Hippocampal formation (tissue), 2 donors: ENCODE measurements around the gene EBLN1.
"Not testable (repeated sequence)": the region's sequence is repeated elsewhere in the genome, so short reads cannot be mapped to it uniquely, and the experiment has no call there.

Source experiments
- DNase-seq, 2 donors: peaks; one replicate each; lab custom pipeline; 2025; lab: John Stamatoyannopoulos, UW

The EBLN1 gene

GRCh38 chr10:22228167-22228938 is 10.5 kb upstream of the EBLN1 start:
- no peak for DNase-seq

GRCh38 chr10:22226599-22226998 is 8.8 kb upstream of the EBLN1 start:
- DNase-seq = no peak

DNA sequence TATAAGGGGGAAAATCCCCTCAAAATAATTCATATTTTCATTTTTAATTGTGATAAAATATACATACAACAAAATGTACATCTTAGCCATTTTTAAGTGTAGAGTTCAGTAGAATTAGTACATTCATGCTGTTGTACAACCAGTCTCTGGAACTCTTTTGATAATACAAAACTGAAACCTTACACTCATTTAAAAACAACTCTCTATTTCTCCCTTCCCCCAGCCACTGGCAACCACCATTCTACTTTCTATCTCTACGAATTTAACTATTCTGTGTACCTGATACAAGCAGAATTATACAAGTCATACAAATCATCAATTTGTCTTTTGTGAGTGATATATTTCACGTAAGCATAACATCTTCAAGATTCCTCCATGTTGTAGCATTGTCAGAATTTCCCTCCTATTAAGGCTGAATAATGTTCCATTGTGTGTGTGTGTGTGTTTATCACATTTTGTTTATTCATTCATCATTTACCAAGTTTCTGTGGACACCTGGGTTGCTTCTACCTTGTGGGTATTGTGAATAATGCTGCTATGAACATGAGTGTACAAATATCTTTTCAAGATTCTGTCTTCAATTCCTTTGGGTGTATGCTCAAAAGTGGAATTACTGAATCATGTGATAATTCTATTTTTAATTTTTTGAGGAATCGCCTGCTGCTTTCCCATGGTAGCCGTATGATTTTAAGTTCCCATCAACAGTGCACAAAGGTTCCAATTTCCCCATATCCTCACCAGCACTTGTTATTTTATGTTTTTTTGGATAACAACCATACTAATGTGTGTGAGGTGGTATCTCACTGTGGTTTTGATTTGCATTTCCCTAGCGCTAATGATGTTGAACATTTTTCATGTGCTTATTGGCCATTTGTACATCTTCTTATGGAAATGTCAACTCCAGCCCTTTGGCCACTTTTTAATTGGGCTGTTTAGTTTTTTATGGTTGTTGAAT is 4.7 kb upstream of the EBLN1 start:
- DNase-seq = no peak

DNA sequence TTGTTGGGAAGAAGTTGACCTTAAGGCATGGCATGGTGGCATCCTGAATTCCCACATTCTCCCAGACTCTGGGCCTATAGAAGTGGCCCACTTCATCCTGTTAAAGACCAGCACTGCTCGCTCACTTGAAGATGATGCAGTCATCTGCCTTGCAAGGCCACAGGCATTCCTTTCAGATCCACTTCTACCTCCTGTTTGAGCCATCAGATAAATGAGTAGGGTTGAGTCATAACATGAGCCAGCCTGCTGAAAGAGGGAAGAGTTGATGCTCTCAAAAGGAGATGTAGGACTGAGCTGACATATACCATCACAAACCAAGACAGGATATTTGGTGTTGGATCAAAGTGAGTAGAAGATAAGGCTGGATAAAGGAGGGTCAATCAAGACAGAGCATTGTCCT is 1.5 kb upstream of the EBLN1 start:
- DNase-seq = no peak

- no peak for DNase-seq
Observed at GRCh38 chr10:22218448-22218847, 633 bp upstream of the EBLN1 start.

DNA sequence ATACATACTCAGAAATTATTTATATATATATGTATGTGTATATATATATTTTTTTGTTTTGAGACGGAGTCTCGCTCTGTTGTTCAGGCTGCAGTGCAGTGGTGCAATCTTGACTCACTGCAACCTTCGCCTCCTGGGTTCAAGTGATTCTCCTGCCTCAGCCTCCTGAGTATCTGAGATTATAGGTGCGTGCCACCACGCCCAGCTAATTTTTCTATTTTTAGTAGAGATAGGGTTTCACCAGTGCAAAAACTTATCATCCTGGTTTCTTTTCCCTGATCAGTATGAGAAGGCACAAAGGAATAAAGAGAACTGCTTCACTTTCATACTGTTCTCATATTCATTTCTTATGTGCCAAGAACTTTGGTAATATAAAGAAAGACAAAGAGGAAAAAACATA is 731 bp downstream of the EBLN1 start:
- DNase-seq = not testable (repeated sequence)

DNA sequence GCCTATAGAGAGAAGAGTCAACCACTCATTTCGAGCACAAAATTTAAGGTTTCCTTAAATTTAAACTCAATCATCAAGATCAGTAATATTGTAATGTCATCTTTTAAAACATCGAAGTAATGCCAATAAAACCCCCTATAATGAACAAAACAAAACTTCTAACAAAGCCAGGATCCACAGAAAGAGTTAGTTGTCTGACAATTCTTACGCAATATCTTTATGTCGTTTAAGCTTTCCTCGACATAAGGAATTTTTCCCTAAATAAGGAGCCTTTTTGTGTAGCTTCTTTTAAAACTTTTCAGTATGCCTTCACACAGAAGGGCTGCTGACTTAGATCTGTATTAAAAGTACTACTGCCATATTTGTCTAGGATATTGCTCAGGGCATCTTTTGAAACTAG is 7.5 kb downstream of the EBLN1 start:
- DNase-seq = no peak

DNA sequence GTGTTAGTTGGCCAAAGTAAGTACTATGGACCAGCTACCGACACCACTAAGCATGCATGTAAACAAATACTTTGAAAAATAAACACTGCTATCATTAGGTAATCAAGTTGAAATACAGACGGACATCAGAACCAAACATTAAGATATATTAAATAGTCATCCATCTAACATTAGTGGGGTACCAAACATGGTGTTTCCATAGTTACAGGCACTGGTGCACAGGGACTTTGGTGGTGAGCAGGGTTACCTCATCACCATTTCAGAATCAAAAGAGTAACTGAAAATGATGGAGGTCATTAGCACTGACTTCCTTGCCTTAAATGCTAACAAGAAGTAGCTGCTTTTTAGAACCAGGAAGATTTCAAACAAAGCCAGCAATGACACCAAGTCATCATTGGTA is 23.9 kb downstream of the EBLN1 start:
- DNase-seq = no peak

DNA sequence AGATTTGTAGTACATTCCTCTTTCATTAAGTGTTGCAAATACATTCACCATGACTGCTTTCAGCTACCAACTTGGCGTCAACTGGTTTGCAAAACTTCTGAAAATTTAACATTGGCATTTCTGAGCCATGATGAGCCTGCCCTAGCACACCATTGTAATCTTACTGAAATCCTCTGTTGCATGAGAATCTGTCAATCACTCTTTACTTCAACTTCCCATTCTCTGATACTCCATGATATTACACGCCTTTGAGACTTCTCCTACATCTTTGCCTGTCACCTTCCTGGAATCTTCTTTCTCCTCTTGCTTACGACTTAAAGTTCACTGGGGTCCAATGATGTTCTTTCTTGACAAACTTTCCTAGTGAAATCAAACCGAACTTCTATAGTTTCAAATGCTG is 32.2 kb downstream of the EBLN1 start:
- DNase-seq = no peak

- DNase-seq = no peak
Observed at GRCh38 chr10:22183771-22184461, 33.9 kb downstream of the EBLN1 start.

GRCh38 chr10:22180724-22181123 is 37.1 kb downstream of the EBLN1 start:
- DNase-seq = no peak

DNA sequence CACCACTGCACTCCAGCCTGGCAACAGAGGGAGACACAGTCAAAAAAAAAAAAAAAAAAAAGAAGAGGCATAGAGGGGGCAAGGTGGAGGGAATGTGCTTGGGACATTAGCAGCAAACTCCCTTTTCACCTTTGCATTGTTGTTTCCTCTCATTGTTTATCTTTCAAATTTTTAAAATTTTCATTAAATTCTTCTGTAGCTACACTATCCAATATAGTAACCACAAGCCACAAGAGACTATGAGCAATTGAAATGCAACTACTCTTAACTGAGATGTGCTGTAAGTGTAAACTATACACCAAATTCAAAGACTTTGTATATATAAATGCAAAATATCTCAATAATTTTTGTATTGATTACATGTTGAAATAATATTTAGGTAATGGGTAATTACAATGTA is 43.4 kb downstream of the EBLN1 start:
- no peak for DNase-seq

DNA sequence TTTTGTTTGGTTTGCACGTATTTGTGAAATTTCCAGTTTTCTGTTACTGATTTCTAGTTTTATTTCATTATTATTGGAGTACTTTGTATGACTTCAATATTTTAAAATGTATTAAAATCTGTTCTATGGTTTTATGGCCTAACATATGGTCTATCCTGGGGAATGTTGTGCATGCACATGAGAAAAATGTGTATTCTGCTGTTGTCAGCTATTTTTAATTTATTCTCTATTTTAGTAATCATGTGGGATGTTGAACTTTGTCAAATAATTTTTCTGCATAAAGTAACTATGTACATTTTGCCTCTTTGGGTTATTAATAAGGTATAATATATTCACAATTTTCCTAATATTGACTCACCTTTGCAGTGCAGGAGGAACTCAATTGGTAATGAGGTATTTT is 46.7 kb downstream of the EBLN1 start:
- DNase-seq = no peak

- no peak for DNase-seq
Observed at GRCh38 chr10:22170582-22170981, 47.2 kb downstream of the EBLN1 start.

DNA sequence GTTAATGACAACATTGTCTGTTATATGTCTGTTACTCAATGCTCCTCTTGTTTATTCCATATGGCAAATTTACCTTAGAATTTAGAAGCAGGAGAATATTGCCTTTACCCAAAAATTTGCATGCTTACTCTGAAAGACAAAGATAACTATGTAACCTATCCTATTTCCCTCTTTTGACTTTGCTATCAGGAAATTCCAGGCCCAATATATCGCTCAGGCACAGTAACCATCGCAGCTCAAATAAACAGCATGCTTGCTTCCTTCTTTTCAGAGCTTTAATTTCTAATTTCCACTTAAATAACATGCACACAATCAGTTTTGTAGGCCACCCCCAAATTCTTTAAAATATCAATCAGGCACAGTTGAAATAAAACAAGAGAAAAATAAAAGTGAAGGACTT is 57.8 kb downstream of the EBLN1 start:
- DNase-seq = no peak

GRCh38 chr10:22159180-22159579 is 58.6 kb downstream of the EBLN1 start:
- no peak for DNase-seq
